Liver (tissue), 9 donors: ENCODE results near the gene KRT76. TPM values are rescaled to one million over a fixed set of nuclear protein-coding genes. Genes with fewer than 3 reads are reported as not detected.

Source experiments
- DNase-seq: peaks from one replicate; pipeline ENCODE4 v3.0.0-alpha.2; 2017; ENCODE audit warnings: low spot score
- H3K27ac ChIP-seq, 2 donors: one replicate each; pipeline ENCODE4 v1.7.0; 2013; ENCODE audit warnings: inconsistent platforms in 2 of 2, low read length in 2 of 2, control low read depth in 1 of 2, low read depth in 1 of 2, mild to moderate bottlenecking in 1 of 2
- H3K27me3 ChIP-seq, 4 donors: one replicate each; pipeline versions ENCODE4 v1.6.1 to v1.7.0; 2013; ENCODE audit warnings: low read length in 3 of 4, inconsistent platforms in 1 of 4, mild to moderate bottlenecking in 1 of 4, moderate library complexity in 1 of 4; ENCODE audit not compliant: control insufficient read depth in 4 of 4, insufficient read depth in 4 of 4
- H3K36me3 ChIP-seq, 4 donors: one replicate each; pipeline versions ENCODE4 v1.6.1 to v1.7.0; 2013; ENCODE audit warnings: low read length in 3 of 4, mild to moderate bottlenecking in 3 of 4, low read depth in 1 of 4, moderate library complexity in 1 of 4; ENCODE audit not compliant: control insufficient read depth in 4 of 4, insufficient read depth in 3 of 4
- H3K4me1 ChIP-seq, 4 donors: one replicate each; pipeline versions ENCODE4 v1.6.1 to v1.7.0; 2013; ENCODE audit warnings: low read length in 3 of 4, mild to moderate bottlenecking in 3 of 4, moderate library complexity in 1 of 4; ENCODE audit not compliant: control insufficient read depth in 4 of 4, insufficient read depth in 4 of 4
- H3K4me3 ChIP-seq, 3 donors: one replicate each; pipeline versions ENCODE4 v1.6.1 to v1.7.0; 2013; ENCODE audit warnings: low read length in 3 of 3, control low read depth in 1 of 3, low read depth in 1 of 3, mild to moderate bottlenecking in 1 of 3
- H3K9ac ChIP-seq, 2 donors: one replicate each; pipeline ENCODE4 v1.7.0; 2013; ENCODE audit warnings: low read length in 2 of 2, mild to moderate bottlenecking in 2 of 2, moderate library complexity in 2 of 2, control low read depth in 1 of 2, low read depth in 1 of 2
- H3K9me3 ChIP-seq, 4 donors: one replicate each; pipeline versions ENCODE4 v1.6.1 to v1.7.0; 2013; ENCODE audit warnings: low read length in 3 of 4; ENCODE audit not compliant: control insufficient read depth in 4 of 4
- ATF3 ChIP-seq: IDR thresholded peaks from 2 replicates; pipeline ENCODE4 v1.6.1; 2016; ENCODE audit warnings: antibody characterized with exemption
- CTCF ChIP-seq: fragments of 150-350 bp; IDR thresholded peaks from 2 replicates; pipeline ENCODE4 v1.5.1; 2017; ENCODE audit warnings: improper control_type of control experiment, low read depth, low read length; ENCODE audit not compliant: missing input control
- EGR1 ChIP-seq, 2 donors: IDR thresholded peaks; 2 replicates each; pipeline ENCODE4 v1.6.1; 2016 to 2018; ENCODE audit warnings: antibody characterized with exemption in 2 of 2, low read depth in 2 of 2
- FOXA1 ChIP-seq: IDR thresholded peaks from 2 replicates; pipeline ENCODE4 v1.6.1; 2016; ENCODE audit warnings: antibody characterized with exemption
- FOXA2 ChIP-seq: IDR thresholded peaks from 2 replicates; pipeline ENCODE4 v1.6.1; 2016; ENCODE audit warnings: antibody characterized with exemption
- GABPA ChIP-seq, 2 donors: IDR thresholded peaks in 1 of 2; conservative IDR thresholded peaks in 1 of 2; 2 replicates each; pipeline ENCODE4 v1.6.1; 2016; ENCODE audit warnings: antibody characterized with exemption in 2 of 2, mild to moderate bottlenecking in 1 of 2, moderate library complexity in 1 of 2
- HNF4A ChIP-seq, 2 donors: conservative IDR thresholded peaks; 2 replicates each; pipeline ENCODE4 v1.6.1; 2016; ENCODE audit warnings: antibody characterized with exemption in 2 of 2, mild to moderate bottlenecking in 2 of 2
- HNF4G ChIP-seq: IDR thresholded peaks from 2 replicates; pipeline ENCODE4 v1.6.1; 2016; ENCODE audit warnings: antibody characterized with exemption
- JUND ChIP-seq, 2 donors: IDR thresholded peaks; 2 replicates each; pipeline ENCODE4 v1.6.1; 2016; ENCODE audit warnings: antibody characterized with exemption in 2 of 2
- MAX ChIP-seq: IDR thresholded peaks from 2 replicates; pipeline ENCODE4 v1.6.1; 2016; ENCODE audit warnings: antibody characterized with exemption
- NR2F2 ChIP-seq: IDR thresholded peaks from 2 replicates; pipeline ENCODE4 v1.6.1; 2016; ENCODE audit warnings: antibody characterized with exemption
- RAD21 ChIP-seq, 2 donors: IDR thresholded peaks; 2 replicates each; pipeline ENCODE4 v1.6.1; 2016; ENCODE audit warnings: antibody characterized with exemption in 2 of 2, mild to moderate bottlenecking in 2 of 2
- REST ChIP-seq: IDR thresholded peaks from 2 replicates; pipeline ENCODE4 v1.6.1; 2016; ENCODE audit warnings: antibody characterized with exemption, mild to moderate bottlenecking
- RXRA ChIP-seq, 2 donors: IDR thresholded peaks; 2 replicates each; pipeline ENCODE4 v1.6.1; 2017 to 2018; ENCODE audit warnings: antibody characterized with exemption in 2 of 2, mild to moderate bottlenecking in 1 of 2
- SP1 ChIP-seq: IDR thresholded peaks from 2 replicates; pipeline ENCODE4 v1.6.1; 2018; ENCODE audit warnings: antibody characterized with exemption, mild to moderate bottlenecking
- TAF1 ChIP-seq: conservative IDR thresholded peaks from 2 replicates; pipeline ENCODE4 v1.6.1; 2016; ENCODE audit warnings: antibody characterized with exemption, mild to moderate bottlenecking
- ZBTB33 ChIP-seq: IDR thresholded peaks from 2 replicates; pipeline ENCODE4 v1.6.1; 2016; ENCODE audit warnings: antibody characterized with exemption
- WGBS: extraction: QIAGEN DNeasy Blood & Tissue Kit; methylation state at CpG from one replicate; pipeline ENCODE4 v1.1.7; 2013; 5-methylcytosine and 5-hydroxymethylcytosine counted together
- polyA plus RNA-seq, 2 donors: library from polyadenylated mRNA; stranded (reverse) in 1 of 2; unstranded in 1 of 2; fragments of 200-250 nt in 1 of 2; fragments of >200 nt in 1 of 2; fragmentation: Nextera tagmentation in 1 of 2; extraction: Ambion mirVana in 1 of 2; gene quantifications; one replicate each; pipeline versions ENCODE4 v1.2.1 to v1.2.3, GENCODE V29; 2013 to 2015
- total RNA-seq, 2 donors: library from RNA; depleted of rRNA; stranded (reverse); fragments of >200 nt; gene quantifications; one replicate each; pipeline ENCODE4 v1.2.3, GENCODE V29; 2014
- donor health status: healthy.
- donor health status: healthy.
- donor health status: healthy.
- donor health status: healthy.
- donor health status: healthy.

KRT76 gene
- total and polyA plus RNA-seq, 4 donors = not detected

GRCh38 chr12:52796839-52797528 lies 19.8 kb upstream of the KRT76 start:
- no peak for TF ChIP-seq ATF3
- no peak for TF ChIP-seq RAD21 (IDR thresholded peaks at IDR 0.05)
- no peak for TF ChIP-seq EGR1 (IDR thresholded peaks at IDR 0.05; ENCODE audit: low read depth in 2 of 2)
- TF ChIP-seq HNF4A (conservative IDR thresholded peaks at IDR 0.05) = no peak
- no peak for TF ChIP-seq FOXA1
- TF ChIP-seq ZBTB33 = no peak
- TF ChIP-seq SP1 = no peak
- no peak for TF ChIP-seq TAF1
- no peak for TF ChIP-seq NR2F2
- no peak for TF ChIP-seq MAX
- TF ChIP-seq JUND (IDR thresholded peaks at IDR 0.05) = no peak
- TF ChIP-seq HNF4G = no peak
- TF ChIP-seq GABPA (IDR thresholded peaks at IDR 0.05 in 1 of 2, conservative IDR thresholded peaks at IDR 0.05 in 1 of 2) = no peak
- no peak for TF ChIP-seq RXRA (IDR thresholded peaks at IDR 0.05)
- TF ChIP-seq REST = no peak
- no peak for TF ChIP-seq FOXA2
- Histone ChIP-seq H3K9me3 (no peaks in the 10 kb centered on the region), H3K4me3 (no peak overlapping the region), H3K27me3 (no peaks in the 10 kb centered on the region), H3K4me1 (no peaks in the 10 kb centered on the region), H3K27ac (no peak overlapping the region), H3K9ac (no peak overlapping the region), H3K36me3 (no peaks in the 10 kb centered on the region)
- 76% methylated on average over 3 of the region's 3 CpGs for WGBS
- peak; percentile 63 for DNase-seq

GRCh38 chr12:52796429-52796794 lies 19.3 kb upstream of the KRT76 start:
- no peak overlapping the region for H3K4me3 ChIP-seq
- no peaks in the 10 kb centered on the region for H3K4me1 ChIP-seq
- no peak overlapping the region for H3K27ac ChIP-seq
- DNase-seq = no peak
- H3K9ac ChIP-seq = no peak overlapping the region
- H3K27me3 ChIP-seq = no peaks in the 10 kb centered on the region
- no peaks in the 10 kb centered on the region for H3K36me3 ChIP-seq
- H3K9me3 ChIP-seq = no peaks in the 10 kb centered on the region
- TF ChIP-seq GABPA (IDR thresholded peaks at IDR 0.05 in 1 of 2, conservative IDR thresholded peaks at IDR 0.05 in 1 of 2) (no peak), CTCF (no peak), HNF4A (conservative IDR thresholded peaks at IDR 0.05) (no peak), MAX (no peak)
- WGBS = 91% methylated on average over 3 of the region's 3 CpGs
